Activated T-helper 9 cell treated with anti-CD3 and anti-CD28 coated beads, Interleukin-2, amount 50 U/mL, for 16 hours (primary cell): ENCODE data around the gene EVC2.
"Not testable (repeated sequence)": the region's sequence is repeated elsewhere in the genome, so short reads cannot be mapped to it uniquely, and the experiment has no call there.

Experiments
- DNase-seq: peaks from one replicate; pipeline ENCODE4 v3.0.0-alpha.2; 2020; ENCODE audit warnings: low read depth

EVC2 gene

GRCh38 chr4:5746829-5747737, 38.7 kb upstream of the EVC2 start:
- DNase-seq: no peak

- DNase-seq: no peak
Measured at GRCh38 chr4:5746250-5746649, 37.9 kb upstream of the EVC2 start.

GRCh38 chr4:5742968-5743367, 34.6 kb upstream of the EVC2 start:
- DNase-seq: no peak

- no peak for DNase-seq
Measured at GRCh38 chr4:5742388-5742787, 34.0 kb upstream of the EVC2 start.

- no peak for DNase-seq
Measured at GRCh38 chr4:5738061-5738460, 29.7 kb upstream of the EVC2 start.

- no peak for DNase-seq
Measured at GRCh38 chr4:5735463-5735862, 27.1 kb upstream of the EVC2 start.

- no peak for DNase-seq
Measured at GRCh38 chr4:5734853-5735252, 26.5 kb upstream of the EVC2 start.

GRCh38 chr4:5732158-5732557, 23.8 kb upstream of the EVC2 start:
- no peak for DNase-seq

GRCh38 chr4:5730993-5731990, 22.9 kb upstream of the EVC2 start:
- DNase-seq: no peak

GRCh38 chr4:5730436-5730835, 22.1 kb upstream of the EVC2 start:
- no peak for DNase-seq

GRCh38 chr4:5728412-5728811, 20.1 kb upstream of the EVC2 start:
- not testable (repeated sequence) for DNase-seq

- no peak for DNase-seq
Measured at GRCh38 chr4:5724377-5724776, 16.0 kb upstream of the EVC2 start.

- DNase-seq: no peak
Measured at GRCh38 chr4:5722328-5722727, 14.0 kb upstream of the EVC2 start.

GRCh38 chr4:5721923-5722322, 13.6 kb upstream of the EVC2 start:
- no peak for DNase-seq

- DNase-seq: no peak
Measured at GRCh38 chr4:5720980-5721379, 12.6 kb upstream of the EVC2 start.

- DNase-seq: no peak
Measured at GRCh38 chr4:5720157-5720850, 11.9 kb upstream of the EVC2 start.

GRCh38 chr4:5719350-5720055, 11.1 kb upstream of the EVC2 start:
- DNase-seq: no peak

- DNase-seq: no peak
Measured at GRCh38 chr4:5718411-5718810, 10.1 kb upstream of the EVC2 start.

- no peak for DNase-seq
Measured at GRCh38 chr4:5717449-5718158, 9.2 kb upstream of the EVC2 start.

- no peak for DNase-seq
Measured at GRCh38 chr4:5716391-5716790, 8.0 kb upstream of the EVC2 start.

GRCh38 chr4:5715357-5715756, 7.0 kb upstream of the EVC2 start:
- DNase-seq: no peak
